ENCODE results near the gene CD82. TPM values are rescaled to one million over a fixed set of nuclear protein-coding genes. Genes with fewer than 3 reads are reported as not detected.

CD82 gene
- total and polyA plus RNA-seq, 2 of the 13 experiments (the other 11 are each of a cell fraction or from before 2014, with no cell fraction given), result 0.05 TPM; not detected in 1

DNA sequence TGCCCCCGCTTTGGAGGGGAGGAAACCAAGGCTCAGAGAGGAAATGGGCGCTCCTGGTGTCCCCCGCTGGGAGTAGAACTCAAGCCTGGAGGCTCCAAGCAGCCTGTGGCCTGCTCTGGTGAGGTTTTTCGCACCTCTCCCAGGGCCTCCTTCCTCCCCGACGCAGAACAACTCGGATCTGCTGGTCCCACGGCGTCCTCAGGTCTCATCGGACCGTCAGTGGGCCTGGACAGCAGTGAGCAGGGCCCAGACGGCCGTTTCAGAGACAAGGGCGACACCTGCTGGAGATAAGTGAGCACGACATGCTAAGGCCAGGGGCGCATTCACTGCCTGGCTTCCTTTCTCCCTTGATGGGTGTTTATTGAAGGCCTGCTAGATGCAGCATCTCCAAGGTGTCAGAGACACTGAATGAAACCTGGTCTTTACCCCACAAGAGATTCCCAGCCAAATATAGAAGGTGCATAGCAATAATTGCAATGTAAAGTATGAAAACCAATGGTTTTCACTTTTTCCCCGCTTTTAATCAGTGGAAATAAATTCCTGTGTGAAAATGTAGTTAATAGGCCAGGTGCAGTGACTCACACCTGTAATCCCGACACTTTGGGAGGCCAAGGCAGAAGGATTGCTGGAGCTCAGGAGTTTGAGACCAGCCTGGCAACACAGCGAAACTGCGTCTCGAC, 26.9 kb upstream of the CD82 start (continued):
- TF ChIP-seq ARID4A (CRISPR knock-in tag; IDR thresholded peaks at IDR 0.05; ENCODE audit: borderline replicate concordance), result no peak
- TF ChIP-seq ZKSCAN1 (IDR thresholded peaks at IDR 0.05; ENCODE audit: low read length), result no peak
- no peak for TF ChIP-seq SP140L (CRISPR knock-in tag; IDR thresholded peaks at IDR 0.05; ENCODE audit: borderline replicate concordance)
- no peak for TF ChIP-seq HNRNPL (IDR thresholded peaks at IDR 0.05; ENCODE audit: low read depth, low read length)
- TF ChIP-seq, protein P1, sequence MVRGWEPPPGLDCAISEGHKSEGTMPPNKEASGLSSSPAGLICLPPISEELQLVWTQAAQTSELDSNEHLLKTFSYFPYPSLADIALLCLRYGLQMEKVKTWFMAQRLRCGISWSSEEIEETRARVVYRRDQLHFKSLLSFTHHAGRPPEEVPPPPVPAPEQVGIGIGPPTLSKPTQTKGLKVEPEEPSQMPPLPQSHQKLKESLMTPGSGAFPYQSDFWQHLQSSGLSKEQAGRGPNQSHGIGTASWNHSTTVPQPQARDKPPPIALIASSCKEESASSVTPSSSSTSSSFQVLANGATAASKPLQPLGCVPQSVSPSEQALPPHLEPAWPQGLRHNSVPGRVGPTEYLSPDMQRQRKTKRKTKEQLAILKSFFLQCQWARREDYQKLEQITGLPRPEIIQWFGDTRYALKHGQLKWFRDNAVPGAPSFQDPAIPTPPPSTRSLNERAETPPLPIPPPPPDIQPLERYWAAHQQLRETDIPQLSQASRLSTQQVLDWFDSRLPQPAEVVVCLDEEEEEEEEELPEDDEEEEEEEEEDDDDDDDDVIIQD (CRISPR knock-in tag; IDR thresholded peaks at IDR 0.05; ENCODE audit: low read depth), result no peak
- TF ChIP-seq ZFY (CRISPR knock-in tag; IDR thresholded peaks at IDR 0.05), result peak; percentile 35; the same call in 1 of the 2 replicates
- TF ChIP-seq FOXJ3 (CRISPR knock-in tag; IDR thresholded peaks at IDR 0.05; ENCODE audit: borderline replicate concordance), result no peak
- TF ChIP-seq MAFF (IDR thresholded peaks at IDR 0.05; ENCODE audit: low read depth, low read length), result no peak
- no peak for TF ChIP-seq ZNF746 (CRISPR knock-in tag; IDR thresholded peaks at IDR 0.05)
- TF ChIP-seq MBD4 (IDR thresholded peaks at IDR 0.05; ENCODE audit: borderline replicate concordance, low read length), result no peak
- peak; percentile 81 for TF ChIP-seq SMC3 (IDR thresholded peaks at IDR 0.05; ENCODE audit: low read length)
- TF ChIP-seq GLI4 (CRISPR knock-in tag; IDR thresholded peaks at IDR 0.05; ENCODE audit: borderline replicate concordance), result no peak
- TF ChIP-seq ZNF296 (CRISPR knock-in tag; conservative IDR thresholded peaks at IDR 0.05), result no peak
- TF ChIP-seq, protein P2, sequence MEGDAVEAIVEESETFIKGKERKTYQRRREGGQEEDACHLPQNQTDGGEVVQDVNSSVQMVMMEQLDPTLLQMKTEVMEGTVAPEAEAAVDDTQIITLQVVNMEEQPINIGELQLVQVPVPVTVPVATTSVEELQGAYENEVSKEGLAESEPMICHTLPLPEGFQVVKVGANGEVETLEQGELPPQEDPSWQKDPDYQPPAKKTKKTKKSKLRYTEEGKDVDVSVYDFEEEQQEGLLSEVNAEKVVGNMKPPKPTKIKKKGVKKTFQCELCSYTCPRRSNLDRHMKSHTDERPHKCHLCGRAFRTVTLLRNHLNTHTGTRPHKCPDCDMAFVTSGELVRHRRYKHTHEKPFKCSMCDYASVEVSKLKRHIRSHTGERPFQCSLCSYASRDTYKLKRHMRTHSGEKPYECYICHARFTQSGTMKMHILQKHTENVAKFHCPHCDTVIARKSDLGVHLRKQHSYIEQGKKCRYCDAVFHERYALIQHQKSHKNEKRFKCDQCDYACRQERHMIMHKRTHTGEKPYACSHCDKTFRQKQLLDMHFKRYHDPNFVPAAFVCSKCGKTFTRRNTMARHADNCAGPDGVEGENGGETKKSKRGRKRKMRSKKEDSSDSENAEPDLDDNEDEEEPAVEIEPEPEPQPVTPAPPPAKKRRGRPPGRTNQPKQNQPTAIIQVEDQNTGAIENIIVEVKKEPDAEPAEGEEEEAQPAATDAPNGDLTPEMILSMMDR (CRISPR knock-in tag; IDR thresholded peaks at IDR 0.05), result peak; percentile 96
- TF ChIP-seq ARNT (IDR thresholded peaks at IDR 0.05), result no peak
- TF ChIP-seq TAF15 (IDR thresholded peaks at IDR 0.05; ENCODE audit: low read depth, low read length, poor library complexity, severe bottlenecking), result no peak
- no peak for TF ChIP-seq ZSCAN21 (CRISPR knock-in tag; IDR thresholded peaks at IDR 0.05; ENCODE audit: borderline replicate concordance)
- 0 out of 2 replicates have a peak, but pooled peaks have one; percentile 27 for TF ChIP-seq KDM2A (CRISPR knock-in tag; IDR thresholded peaks at IDR 0.05; ENCODE audit: borderline replicate concordance, low read depth)
- TF ChIP-seq NFKB2 (CRISPR knock-in tag; IDR thresholded peaks at IDR 0.05; ENCODE audit: borderline replicate concordance), result 0 out of 2 replicates have a peak, but pooled peaks have one; percentile 26
- TF ChIP-seq ZNF512 (CRISPR knock-in tag; IDR thresholded peaks at IDR 0.05), result no peak
